Fibroblast of villous mesenchyme (primary cell): ENCODE data around the gene FOSL2. TPM values are rescaled to one million over a fixed set of nuclear protein-coding genes. Genes with fewer than 3 reads are reported as not detected.

Experiments
- DNase-seq: peaks from one replicate; pipeline ENCODE4 v3.0.0-alpha.2; 2010; ENCODE audit warnings: low read depth
- H3K4me3 ChIP-seq: 2 replicates; pipeline ENCODE4 v1.5.1; 2011; ENCODE audit warnings: low read depth, mild to moderate bottlenecking, low read length
- CTCF ChIP-seq: IDR thresholded peaks from 2 replicates; pipeline ENCODE4 v1.5.1; 2012; ENCODE audit warnings: low read depth, mild to moderate bottlenecking, low read length; ENCODE audit not compliant: insufficient read depth
- total RNA-seq: library from RNA; depleted of rRNA; stranded (reverse); fragments of >200 nt; gene quantifications from 2 replicates; pipeline ENCODE4 v1.2.3, GENCODE V29; 2012

Gene FOSL2
- total RNA-seq, 1 donor = 81.6 TPM

- no peak for DNase-seq
- TF ChIP-seq CTCF = no peak
Measured at GRCh38 chr2:28407976-28408690, 15.5 kb downstream of the FOSL2 start.

GRCh38 chr2:28408764-28409599 lies 16.3 kb downstream of the FOSL2 start:
- no peak for TF ChIP-seq CTCF
- no peak overlapping the region for H3K4me3 ChIP-seq
- peak; percentile 75 for DNase-seq

More at GRCh38 chr2:28407976-28408690, 15.5 kb downstream of the FOSL2 start:
- H3K4me3 ChIP-seq = no peak overlapping the region

GRCh38 chr2:28411166-28411755 lies 18.6 kb downstream of the FOSL2 start:
- no peak for DNase-seq
- H3K4me3 ChIP-seq = no peak overlapping the region
- no peak for TF ChIP-seq CTCF

GRCh38 chr2:28411956-28412609 lies 19.4 kb downstream of the FOSL2 start:
- no peak for DNase-seq
- TF ChIP-seq CTCF = no peak
- no peak overlapping the region for H3K4me3 ChIP-seq

- TF ChIP-seq CTCF = no peak
- DNase-seq = no peak
- H3K4me3 ChIP-seq = no peak overlapping the region
Measured at GRCh38 chr2:28412625-28413151, 20.0 kb downstream of the FOSL2 start.

- no peak overlapping the region for H3K4me3 ChIP-seq
- no peak for TF ChIP-seq CTCF
- DNase-seq = no peak
Measured at GRCh38 chr2:28413152-28413898, 20.7 kb downstream of the FOSL2 start.
